ENCODE measurements around the gene VRK1. TPM values are rescaled to one million over a fixed set of nuclear protein-coding genes. Genes with fewer than 3 reads are reported as not detected.

The VRK1 gene
- total and polyA plus RNA-seq, 2 of the 4 experiments (the other 2 are of a cell fraction) = 14.2 to 19.9 TPM

DNA sequence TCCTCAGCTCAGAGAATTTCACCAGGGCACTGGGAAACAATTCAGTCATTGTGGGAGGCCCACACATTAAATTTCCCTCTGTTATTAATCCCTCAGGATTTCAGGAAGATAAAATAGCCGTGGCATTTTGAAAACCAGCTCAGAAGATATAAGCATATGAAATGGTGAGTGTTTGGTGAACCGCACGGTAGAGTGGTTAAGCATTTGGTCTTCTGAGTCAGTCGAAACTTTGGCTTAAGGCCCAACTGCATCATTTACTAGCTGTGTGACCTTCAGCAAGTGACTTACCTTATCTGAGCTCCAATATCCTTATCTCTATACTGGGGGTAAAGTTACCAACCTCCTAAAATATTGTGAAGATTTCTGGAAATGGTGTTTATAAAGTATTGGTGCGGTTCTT is 5.2 kb upstream of the VRK1 start:
- H3K36me3 ChIP-seq (ENCODE audit: control insufficient read depth, insufficient read depth, low read length) = no peaks in the 10 kb centered on the region
- peaks cover 7% of the 10 kb centered on the region for H3K27me3 ChIP-seq (ENCODE audit: control insufficient read depth, insufficient read depth, low read length)
- H3K9ac ChIP-seq (ENCODE audit: low read depth, low read length) = no peak overlapping the region
- no peak overlapping the region for H3K56ac ChIP-seq (ENCODE audit: extremely low read depth, insufficient read depth, low read length)
- ChIA-PET POLR2A (ENCODE audit: unreplicated experiment) (no interaction called here), CTCF (no interaction called here)
- H3K27ac ChIP-seq (ENCODE audit: insufficient read depth, low read length) = no peak overlapping the region
- no peaks in the 10 kb centered on the region for H3K79me1 ChIP-seq (ENCODE audit: low read depth in 1 of 2, low read length in 2 of 2)
- no peak overlapping the region for H3K14ac ChIP-seq (replicated peaks; ENCODE audit: low read depth, low read length)
- intact Hi-C loops (cut with micrococcal nuclease) (no loop called here), in situ Hi-C loops (cut with MboI; ENCODE audit: low sequenced_read_pairs) (no loop called here), dilution Hi-C loops (cut with HindIII; ENCODE audit: low sequenced_read_pairs, unreplicated experiment) (no loop called here)
- H3K4me3 ChIP-seq (ENCODE audit: insufficient read depth, low read depth, low read length) = no peak overlapping the region
- H2AK5ac ChIP-seq (ENCODE audit: low read depth, low read length) = no peak overlapping the region
- ATAC-seq (ENCODE audit: low read depth) = no peak
- no peaks in the 10 kb centered on the region for H3K4me1 ChIP-seq (ENCODE audit: control insufficient read depth, insufficient read depth, low read length)
- H2AK9ac ChIP-seq (replicated peaks; ENCODE audit: low read depth, low read length, poor library complexity) = no peak overlapping the region
- no peak overlapping the region for H2BK5ac ChIP-seq (ENCODE audit: low read depth, low read length, poor library complexity, severe bottlenecking)
- no peak overlapping the region for H3K18ac ChIP-seq (ENCODE audit: low read depth, low read length)
- no peak overlapping the region for H3K23ac ChIP-seq (ENCODE audit: low read depth, low read length)
- H3K9me1 ChIP-seq (ENCODE audit: insufficient read depth, low read length) = no peaks in the 10 kb centered on the region
- no peak overlapping the region for H2BK120ac ChIP-seq (ENCODE audit: low read depth, low read length)
- H4K8ac ChIP-seq (ENCODE audit: low read depth in 2 of 2, low read length in 2 of 2) = no peak overlapping the region
- WGBS, 2 experiments (ENCODE audit: extremely low coverage in 2 of 2, insufficient read length in 1 of 2) = no CpG with 5 or more reads among the region's 5 CpGs
- no peak overlapping the region for H3K4me2 ChIP-seq (ENCODE audit: low read depth, low read length)
- H3K4ac ChIP-seq (ENCODE audit: low read depth, low read length) = no peak overlapping the region
- TF ChIP-seq MAZ (IDR thresholded peaks at IDR 0.05; ENCODE audit: borderline replicate concordance, low read depth, low read length) (no peak), SMC3 (IDR thresholded peaks at IDR 0.05; ENCODE audit: low read depth, low read length) (no peak)
- TF ChIP-seq, protein P1, sequence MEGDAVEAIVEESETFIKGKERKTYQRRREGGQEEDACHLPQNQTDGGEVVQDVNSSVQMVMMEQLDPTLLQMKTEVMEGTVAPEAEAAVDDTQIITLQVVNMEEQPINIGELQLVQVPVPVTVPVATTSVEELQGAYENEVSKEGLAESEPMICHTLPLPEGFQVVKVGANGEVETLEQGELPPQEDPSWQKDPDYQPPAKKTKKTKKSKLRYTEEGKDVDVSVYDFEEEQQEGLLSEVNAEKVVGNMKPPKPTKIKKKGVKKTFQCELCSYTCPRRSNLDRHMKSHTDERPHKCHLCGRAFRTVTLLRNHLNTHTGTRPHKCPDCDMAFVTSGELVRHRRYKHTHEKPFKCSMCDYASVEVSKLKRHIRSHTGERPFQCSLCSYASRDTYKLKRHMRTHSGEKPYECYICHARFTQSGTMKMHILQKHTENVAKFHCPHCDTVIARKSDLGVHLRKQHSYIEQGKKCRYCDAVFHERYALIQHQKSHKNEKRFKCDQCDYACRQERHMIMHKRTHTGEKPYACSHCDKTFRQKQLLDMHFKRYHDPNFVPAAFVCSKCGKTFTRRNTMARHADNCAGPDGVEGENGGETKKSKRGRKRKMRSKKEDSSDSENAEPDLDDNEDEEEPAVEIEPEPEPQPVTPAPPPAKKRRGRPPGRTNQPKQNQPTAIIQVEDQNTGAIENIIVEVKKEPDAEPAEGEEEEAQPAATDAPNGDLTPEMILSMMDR (conservative IDR thresholded peaks at IDR 0.05; ENCODE audit: low read depth, low read length) = no peak
- H3K9me3 ChIP-seq (ENCODE audit: control insufficient read depth, insufficient read depth, low read length) = no peaks in the 10 kb centered on the region
- no peak overlapping the region for H4K91ac ChIP-seq (ENCODE audit: insufficient read depth, low read depth, low read length)
- no peak overlapping the region for H4K5ac ChIP-seq (ENCODE audit: low read depth, low read length)
- H2AFZ ChIP-seq (replicated peaks; ENCODE audit: low read length, poor library complexity) = no peak overlapping the region
- no peaks in the 10 kb centered on the region for H4K20me1 ChIP-seq (ENCODE audit: insufficient read depth, low read length)
- no peak for DNase-seq
- H2BK20ac ChIP-seq (ENCODE audit: low read depth, low read length) = no peak overlapping the region
- no TSS peak for BruUV-seq (replicated peaks)
- H2BK15ac ChIP-seq (ENCODE audit: low read depth, low read length) = no peak overlapping the region
